ENCODE results near the gene CSTPP1.

CSTPP1 gene

DNA sequence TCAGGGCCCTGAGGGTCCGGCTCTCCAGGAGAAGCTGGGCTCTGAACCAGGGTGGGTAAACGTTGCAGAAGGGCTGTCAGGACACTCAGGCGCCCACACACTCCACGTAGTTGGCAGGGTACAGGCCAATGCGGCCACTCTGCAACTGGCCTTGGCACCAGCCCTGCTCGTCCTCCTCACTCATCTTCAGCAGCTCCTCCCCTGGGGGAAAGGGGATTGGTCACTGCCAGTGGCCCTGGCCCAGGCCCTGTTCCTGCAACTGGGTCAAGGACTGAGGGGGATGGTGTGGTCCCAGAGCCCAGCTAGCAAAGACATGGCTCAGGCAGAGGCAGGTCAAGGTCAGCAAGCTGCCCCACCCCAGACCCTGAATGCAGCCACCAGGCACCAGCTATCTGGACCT, 241.3 kb downstream of the CSTPP1 start:
- no peak for TF ChIP-seq SIN3A (IDR thresholded peaks at IDR 0.05; ENCODE audit: borderline replicate concordance, insufficient read depth, low read length)
- no peak for TF ChIP-seq POLR2AphosphoS5 (IDR thresholded peaks at IDR 0.05; ENCODE audit: low read depth, low read length)
- no peak for TF ChIP-seq TAF1 (IDR thresholded peaks at IDR 0.05; ENCODE audit: borderline replicate concordance, insufficient read depth, low read length)
- no peak for TF ChIP-seq FOXP2 (optimal IDR thresholded peaks at IDR 0.05; ENCODE audit: borderline replicate concordance, extremely low read depth, extremely low read length, insufficient read depth)
- TF ChIP-seq, protein P1, sequence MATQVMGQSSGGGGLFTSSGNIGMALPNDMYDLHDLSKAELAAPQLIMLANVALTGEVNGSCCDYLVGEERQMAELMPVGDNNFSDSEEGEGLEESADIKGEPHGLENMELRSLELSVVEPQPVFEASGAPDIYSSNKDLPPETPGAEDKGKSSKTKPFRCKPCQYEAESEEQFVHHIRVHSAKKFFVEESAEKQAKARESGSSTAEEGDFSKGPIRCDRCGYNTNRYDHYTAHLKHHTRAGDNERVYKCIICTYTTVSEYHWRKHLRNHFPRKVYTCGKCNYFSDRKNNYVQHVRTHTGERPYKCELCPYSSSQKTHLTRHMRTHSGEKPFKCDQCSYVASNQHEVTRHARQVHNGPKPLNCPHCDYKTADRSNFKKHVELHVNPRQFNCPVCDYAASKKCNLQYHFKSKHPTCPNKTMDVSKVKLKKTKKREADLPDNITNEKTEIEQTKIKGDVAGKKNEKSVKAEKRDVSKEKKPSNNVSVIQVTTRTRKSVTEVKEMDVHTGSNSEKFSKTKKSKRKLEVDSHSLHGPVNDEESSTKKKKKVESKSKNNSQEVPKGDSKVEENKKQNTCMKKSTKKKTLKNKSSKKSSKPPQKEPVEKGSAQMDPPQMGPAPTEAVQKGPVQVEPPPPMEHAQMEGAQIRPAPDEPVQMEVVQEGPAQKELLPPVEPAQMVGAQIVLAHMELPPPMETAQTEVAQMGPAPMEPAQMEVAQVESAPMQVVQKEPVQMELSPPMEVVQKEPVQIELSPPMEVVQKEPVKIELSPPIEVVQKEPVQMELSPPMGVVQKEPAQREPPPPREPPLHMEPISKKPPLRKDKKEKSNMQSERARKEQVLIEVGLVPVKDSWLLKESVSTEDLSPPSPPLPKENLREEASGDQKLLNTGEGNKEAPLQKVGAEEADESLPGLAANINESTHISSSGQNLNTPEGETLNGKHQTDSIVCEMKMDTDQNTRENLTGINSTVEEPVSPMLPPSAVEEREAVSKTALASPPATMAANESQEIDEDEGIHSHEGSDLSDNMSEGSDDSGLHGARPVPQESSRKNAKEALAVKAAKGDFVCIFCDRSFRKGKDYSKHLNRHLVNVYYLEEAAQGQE (IDR thresholded peaks at IDR 0.05; ENCODE audit: insufficient read depth in 1 of 2, low read depth in 2 of 2, low read length in 2 of 2) = no peak

DNA sequence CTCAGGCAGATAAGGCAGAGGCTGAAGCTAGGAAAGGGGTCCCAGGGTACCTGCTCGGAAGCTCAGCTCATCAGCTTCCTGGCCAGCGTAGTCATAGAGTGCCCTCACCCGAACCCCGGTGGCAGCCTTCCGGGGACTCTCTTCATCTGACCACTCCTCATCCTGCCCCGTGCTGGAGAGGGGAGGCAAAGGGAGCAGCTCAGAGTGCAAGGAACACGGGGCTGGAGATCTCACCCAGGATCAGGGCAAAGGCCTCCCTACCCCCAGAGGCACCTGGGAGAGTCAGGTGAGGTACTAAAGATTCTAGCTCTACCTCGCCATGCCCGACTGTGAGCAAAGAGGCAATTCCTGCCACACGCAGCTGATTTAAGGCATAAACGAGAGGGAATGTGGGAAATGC, 241.8 kb downstream of the CSTPP1 start:
- TF ChIP-seq SIN3A (IDR thresholded peaks at IDR 0.05; ENCODE audit: borderline replicate concordance, insufficient read depth, low read length) = no peak
- TF ChIP-seq, protein P1 (IDR thresholded peaks at IDR 0.05; ENCODE audit: insufficient read depth in 1 of 2, low read depth in 2 of 2, low read length in 2 of 2) = no peak
- no peak for TF ChIP-seq TAF1 (IDR thresholded peaks at IDR 0.05; ENCODE audit: borderline replicate concordance, insufficient read depth, low read length)
- TF ChIP-seq FOXP2 (optimal IDR thresholded peaks at IDR 0.05; ENCODE audit: borderline replicate concordance, extremely low read depth, extremely low read length, insufficient read depth) = no peak
- no peak for TF ChIP-seq POLR2AphosphoS5 (IDR thresholded peaks at IDR 0.05; ENCODE audit: low read depth, low read length)

DNA sequence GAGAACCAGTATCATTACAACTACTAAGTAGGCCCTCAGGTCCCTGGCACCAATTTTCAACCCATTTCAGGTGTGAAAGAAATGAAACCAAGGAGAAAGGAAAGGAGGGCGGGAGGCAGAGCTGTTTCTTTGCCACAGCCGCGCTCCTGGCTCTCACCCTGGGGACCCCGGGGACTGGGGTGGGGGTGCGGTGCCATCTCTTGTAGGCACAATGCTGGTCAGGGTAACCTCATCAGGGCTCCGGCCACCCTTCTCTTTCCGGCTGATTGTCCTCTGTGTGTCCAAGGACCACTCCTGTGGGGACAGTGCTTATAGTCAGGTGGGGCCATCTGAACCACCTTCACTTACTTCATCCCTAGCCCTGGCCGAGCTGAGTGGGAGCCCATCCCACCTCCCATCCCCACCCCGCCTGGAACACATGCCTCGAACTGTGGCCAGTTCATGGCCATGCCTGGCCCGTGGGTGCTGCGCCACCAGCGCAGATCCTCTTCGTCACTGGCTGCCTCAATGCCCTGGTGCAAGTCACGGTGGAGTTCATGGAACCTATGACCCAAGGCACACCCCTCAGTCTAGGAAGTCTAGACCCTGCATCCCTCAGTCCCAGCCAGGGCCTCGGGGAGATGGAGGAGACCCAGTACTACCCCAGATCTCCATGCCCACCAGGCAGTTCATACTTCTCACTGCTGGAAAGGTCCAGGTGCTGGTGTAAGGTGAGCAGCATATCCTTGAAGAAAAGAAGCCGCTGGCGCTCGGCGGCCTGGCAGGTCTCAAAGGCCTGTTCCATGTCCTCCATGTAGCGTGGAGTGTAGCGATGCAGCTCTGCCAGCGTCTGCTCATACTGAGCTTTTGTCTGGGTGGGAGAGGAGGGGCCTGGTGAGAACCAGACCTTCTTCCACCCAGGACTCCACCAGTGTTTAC, 242.4 kb downstream of the CSTPP1 start:
- no peak for TF ChIP-seq SIN3A (IDR thresholded peaks at IDR 0.05; ENCODE audit: borderline replicate concordance, insufficient read depth, low read length)
- no peak for TF ChIP-seq FOXP2 (optimal IDR thresholded peaks at IDR 0.05; ENCODE audit: borderline replicate concordance, extremely low read depth, extremely low read length, insufficient read depth)
- TF ChIP-seq, protein P1 (IDR thresholded peaks at IDR 0.05; ENCODE audit: insufficient read depth in 1 of 2, low read depth in 2 of 2, low read length in 2 of 2) = no peak
- TF ChIP-seq TAF1 (IDR thresholded peaks at IDR 0.05; ENCODE audit: borderline replicate concordance, insufficient read depth, low read length) = no peak
- no peak for TF ChIP-seq POLR2AphosphoS5 (IDR thresholded peaks at IDR 0.05; ENCODE audit: low read depth, low read length)

DNA sequence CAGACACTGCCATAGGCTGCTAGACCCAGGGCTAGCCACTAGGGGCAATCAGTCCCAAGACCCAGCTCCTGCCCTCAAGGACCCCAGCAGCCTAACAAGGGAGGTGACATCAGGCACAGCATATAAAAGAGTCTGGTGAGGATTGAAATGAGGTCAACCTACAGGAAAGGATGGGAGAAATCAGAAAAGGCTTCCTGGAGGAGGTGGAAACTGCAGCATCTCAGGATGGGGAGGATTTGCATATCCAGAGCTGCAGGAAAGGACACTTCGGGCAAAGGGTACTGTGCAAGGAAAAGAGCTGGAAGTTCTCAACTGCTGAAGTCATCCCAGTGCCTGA, 243.1 kb downstream of the CSTPP1 start:
- no peak for TF ChIP-seq TAF1 (IDR thresholded peaks at IDR 0.05; ENCODE audit: borderline replicate concordance, insufficient read depth, low read length)
- TF ChIP-seq FOXP2 (optimal IDR thresholded peaks at IDR 0.05; ENCODE audit: borderline replicate concordance, extremely low read depth, extremely low read length, insufficient read depth) = peak; percentile 68

DNA sequence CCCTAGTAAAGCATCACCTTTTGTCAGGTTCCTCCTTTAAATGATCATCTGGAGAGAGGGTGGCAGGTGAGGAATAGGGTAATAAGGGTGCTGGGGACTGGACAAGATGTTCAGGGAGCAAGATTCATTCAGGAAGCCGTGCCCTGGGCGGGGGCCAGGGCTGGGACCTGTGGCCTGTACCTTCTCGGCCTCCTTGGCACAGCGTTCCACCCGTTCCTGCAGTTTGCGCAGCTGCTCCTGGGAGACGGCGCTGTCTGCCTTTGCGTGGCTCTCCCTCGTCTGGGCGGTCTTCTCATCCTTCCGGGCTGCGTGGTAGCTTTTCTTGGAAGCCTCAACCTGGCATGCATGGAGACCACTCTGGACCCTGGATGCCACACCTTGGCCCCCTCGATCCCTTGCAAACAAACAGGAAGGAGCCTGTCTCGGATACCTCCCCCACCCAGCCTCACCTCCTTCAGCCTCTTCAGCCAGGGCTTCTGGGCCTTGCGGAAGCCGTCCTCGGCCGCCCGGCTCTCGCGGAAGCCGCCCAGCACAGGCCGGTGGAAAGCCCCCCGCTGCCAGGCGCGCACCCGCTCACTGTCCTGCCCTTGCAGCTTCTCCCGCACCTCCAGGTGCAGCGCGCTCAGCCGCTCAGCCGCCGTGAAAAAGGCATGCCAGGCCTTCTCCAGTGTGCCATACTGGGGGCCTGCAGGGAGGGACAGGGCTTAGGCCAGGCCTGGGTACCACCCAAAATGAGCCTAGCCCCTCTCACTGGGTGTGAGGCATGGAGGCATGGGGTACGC, 243.6 kb downstream of the CSTPP1 start:
- TF ChIP-seq FOXP2 (optimal IDR thresholded peaks at IDR 0.05; ENCODE audit: borderline replicate concordance, extremely low read depth, extremely low read length, insufficient read depth) (no peak), SIN3A (IDR thresholded peaks at IDR 0.05; ENCODE audit: borderline replicate concordance, insufficient read depth, low read length) (no peak), TAF1 (IDR thresholded peaks at IDR 0.05; ENCODE audit: borderline replicate concordance, insufficient read depth, low read length) (no peak), POLR2AphosphoS5 (IDR thresholded peaks at IDR 0.05; ENCODE audit: low read depth, low read length) (no peak)
- TF ChIP-seq, protein P1 (IDR thresholded peaks at IDR 0.05; ENCODE audit: insufficient read depth in 1 of 2, low read depth in 2 of 2, low read length in 2 of 2) = no peak

All from PFSK-1 (cell line).